Suppressor macrophage treated with lipopolysaccharide for 4 hours (primary cell): Measurements from ENCODE around the gene CAMK1.

ENCODE experiments used
- DNase-seq: peaks from one replicate; pipeline ENCODE4 v3.0.0-alpha.2; 2020

Gene CAMK1

DNA sequence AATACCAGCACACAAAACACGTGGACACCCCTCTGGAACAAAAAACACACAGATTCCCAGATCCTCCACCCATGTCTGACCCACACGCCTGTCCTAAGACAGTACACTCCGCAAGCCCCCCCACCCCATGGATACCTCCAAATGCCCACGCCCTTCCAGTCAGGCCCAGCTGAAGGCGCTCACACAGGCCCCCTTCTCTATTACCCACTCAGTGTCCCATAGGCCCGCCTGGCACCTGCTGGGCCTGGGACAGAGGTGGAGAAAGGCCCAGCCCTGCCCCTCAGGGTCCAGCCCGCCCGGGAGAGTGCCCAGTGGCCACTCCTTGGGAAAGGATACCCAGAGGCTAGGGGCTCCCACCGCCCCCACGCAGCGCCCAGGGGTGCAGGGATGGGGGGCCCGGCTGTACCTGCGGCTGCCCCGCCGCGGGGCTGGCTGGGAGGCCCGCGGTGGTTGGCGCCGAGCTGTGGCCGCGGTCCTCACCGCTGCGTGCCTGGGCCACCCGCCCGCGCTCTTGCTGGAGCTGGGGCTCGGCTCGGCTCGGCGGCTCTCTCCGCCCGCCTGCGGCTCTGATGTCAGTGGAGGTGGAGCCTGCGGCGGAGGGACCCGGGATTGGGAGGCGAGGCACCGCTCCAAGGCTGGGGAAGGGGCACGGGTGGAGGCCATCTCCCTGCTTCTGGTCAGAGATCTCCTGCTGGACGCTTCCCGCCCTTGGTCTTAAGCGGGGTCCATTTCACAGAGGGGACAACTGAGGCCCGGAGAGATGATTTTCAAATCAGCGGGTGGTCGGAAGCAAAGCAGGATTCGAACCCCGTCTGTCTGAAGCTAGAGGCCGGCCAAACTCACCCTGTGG lies at the start of gene CAMK1:
Gene CAMK1 (minus strand): TSS at position 522 of the 850 bp plus-strand sequence. CDS start 2,198 bp downstream, outside the sequence.
- DNase-seq = peak; percentile 83

DNA sequence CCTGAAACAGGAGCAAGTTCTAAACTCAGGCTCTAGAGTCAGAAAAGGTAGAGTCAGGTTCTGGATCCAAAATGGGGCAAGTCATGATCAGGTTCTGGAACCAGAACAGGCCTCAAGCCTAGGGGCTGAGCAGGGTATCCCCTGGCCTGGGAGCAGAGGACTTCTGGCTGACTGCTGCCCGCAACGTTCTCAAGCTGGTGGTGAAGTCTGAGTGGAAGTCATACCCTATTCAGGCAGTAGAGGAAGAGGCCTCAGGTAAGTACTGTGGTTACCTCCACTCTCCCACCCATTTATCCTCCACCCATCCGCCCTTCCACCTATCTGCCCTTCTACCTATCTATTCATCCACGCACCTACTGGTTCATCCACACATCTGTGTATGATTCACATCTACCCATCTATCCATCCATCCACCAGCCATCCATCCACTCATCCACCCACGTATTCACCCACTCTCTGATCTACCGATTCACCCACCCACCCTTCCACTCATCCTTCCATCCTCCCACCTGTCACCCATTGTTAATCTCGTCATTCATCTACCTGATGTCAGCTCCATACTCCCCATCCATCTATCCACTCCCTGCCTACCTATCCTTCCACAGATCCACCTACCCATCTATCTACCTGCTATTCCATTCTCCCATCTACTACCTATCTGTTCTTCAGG lies 49.1 kb upstream of the CAMK1 start:
- no peak for DNase-seq

DNA sequence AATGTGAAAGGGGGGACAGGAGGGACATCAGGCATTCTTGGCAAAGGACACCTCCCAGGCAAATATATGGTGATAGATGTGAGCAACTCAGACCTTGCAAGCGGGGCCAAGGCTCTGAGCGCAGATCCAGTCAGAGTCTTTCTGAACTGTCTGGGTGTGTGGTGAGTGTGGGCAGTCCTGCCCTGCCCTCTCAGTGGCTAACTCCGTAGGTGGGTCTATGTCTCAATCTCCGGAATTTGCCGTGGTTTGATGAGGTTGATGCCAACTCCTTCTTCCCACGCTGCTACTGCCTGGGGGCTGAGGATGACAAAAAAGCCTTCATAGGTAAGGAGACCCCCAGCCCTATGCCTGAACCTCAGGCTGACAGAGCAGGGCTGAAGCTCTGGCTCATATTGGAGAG lies 47.7 kb upstream of the CAMK1 start:
- no peak for DNase-seq

DNA sequence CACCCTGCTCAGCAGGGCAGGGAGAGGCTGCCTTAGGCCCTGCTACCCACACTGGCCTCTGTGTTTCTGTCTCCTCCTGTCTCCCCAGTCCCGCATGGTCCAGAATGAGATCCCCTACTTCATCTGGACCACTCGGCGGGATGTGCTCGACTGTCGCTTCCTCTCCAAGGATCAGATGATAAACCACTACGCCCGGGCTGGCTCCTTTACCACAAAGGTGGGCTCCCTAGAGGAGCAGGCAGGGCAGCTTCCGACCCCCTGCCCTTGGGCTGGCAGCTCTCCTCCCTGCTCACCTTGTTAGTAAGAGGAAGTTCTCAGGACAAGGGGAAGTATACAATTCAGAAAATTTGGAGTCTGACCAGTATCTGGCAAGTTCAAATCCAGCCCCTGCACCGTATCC lies 46.2 kb upstream of the CAMK1 start:
- no peak for DNase-seq

DNA sequence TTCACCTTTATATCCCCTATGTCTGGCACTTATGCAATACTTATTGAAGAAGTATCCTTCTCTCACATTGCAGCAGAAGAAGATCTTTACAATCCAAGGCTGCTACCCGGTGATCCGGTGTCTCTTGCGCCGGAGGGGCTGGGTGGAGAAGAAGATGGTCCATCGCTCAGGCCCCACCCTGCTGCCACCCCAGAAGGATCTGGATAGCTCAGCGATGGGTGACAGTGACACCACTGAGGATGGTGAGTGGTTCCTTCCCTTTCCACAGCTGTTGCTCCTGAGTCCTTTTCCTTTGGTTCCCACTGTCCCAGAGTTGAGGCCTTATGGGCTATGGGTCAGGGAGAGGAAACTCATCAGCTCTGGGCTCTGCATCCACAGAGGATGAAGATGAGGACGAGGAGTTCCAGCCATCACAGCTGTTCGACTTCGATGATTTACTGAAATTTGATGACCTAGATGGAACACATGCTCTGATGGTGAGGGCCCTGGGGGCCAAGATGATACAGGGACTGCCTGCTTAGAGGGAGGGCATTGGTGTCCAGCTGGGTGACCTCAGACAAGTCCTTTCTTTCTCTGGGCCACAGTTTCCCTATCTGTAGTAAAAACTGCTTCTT lies 43.2 kb upstream of the CAMK1 start:
- no peak for DNase-seq

DNA sequence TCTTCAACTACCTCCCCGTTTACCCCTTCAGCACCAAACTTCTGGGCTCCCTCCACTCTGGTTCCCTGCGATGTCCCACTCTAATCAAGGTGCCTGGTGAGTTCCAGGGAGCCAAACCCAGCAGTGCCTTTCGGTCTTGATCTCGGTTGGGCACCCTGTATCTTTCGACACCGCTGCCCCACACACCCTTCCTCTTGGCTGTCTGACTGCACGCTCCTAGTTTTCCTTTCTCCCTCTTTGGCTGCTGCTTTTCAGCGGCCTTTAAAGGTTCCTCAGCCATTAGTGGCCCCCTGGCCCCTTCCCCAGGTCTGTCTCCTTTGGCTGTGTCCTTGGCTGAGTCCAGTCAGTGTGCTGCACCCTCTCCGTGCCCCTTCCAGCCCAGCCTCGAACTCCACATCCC lies 41.1 kb upstream of the CAMK1 start:
- DNase-seq = no peak

DNA sequence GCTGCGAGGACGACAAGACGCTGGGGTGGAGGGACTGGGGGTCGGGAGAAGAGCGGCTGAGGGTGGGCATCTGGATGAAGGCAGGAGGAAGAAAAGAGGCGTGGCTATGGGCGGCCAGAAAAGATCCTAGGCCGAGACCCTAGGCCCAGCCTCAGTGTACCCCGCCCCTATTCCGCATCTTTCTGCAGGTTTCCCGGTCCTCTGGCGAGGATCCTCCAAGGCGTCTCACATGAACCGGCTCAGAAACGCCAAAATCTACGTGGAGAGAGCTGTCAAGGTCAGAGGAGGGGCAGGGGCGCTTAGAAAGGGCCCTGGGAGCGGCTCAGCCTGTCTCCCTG lies 40.7 kb upstream of the CAMK1 start:
- DNase-seq = no peak

DNA sequence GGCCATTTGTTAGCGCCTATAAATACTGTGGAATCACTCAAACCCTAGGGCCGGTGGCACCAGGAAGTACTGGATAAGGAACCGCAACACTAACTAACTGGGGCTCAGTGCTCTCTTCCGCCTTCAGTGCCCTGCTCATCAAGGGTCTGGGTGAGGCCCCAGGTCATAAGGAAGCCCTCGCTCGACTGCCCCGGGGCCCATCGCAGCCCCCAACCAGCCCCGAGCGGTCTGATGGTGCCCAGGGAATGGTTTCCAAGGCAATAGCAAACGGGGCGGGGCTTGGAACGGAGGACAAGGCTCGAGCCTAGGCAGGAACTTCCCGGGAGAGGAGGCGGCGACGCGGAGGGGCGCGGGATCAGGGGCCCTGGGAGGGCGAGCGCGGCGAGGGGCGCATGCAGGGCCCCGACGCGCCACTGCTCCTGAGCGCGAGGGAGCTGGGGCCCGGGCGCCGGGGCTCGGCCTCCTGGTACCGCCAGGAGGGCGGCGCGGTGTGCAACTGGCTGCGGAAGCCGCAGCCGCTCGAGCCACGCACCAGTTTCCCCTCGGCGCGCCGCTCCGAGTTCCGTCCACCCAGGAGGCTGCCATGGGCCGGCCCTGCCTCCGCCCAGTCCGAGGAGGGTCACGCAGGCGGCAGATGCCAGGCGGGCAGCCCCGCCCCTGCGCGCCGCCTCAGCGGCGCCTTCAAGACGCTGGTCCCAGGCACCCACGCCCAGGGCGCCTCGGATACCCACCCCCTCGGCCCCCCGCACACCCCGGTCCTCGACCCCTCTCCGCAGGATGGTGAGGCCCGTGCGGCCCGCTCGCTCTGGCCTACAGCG lies 40.1 kb upstream of the CAMK1 start, which contains the start of gene TTLL3:
Gene TTLL3 (plus strand): TSS at position 648 of the 818 bp plus-strand sequence. CDS start 400 bp downstream, outside the sequence.
- DNase-seq = peak; percentile 62

DNA sequence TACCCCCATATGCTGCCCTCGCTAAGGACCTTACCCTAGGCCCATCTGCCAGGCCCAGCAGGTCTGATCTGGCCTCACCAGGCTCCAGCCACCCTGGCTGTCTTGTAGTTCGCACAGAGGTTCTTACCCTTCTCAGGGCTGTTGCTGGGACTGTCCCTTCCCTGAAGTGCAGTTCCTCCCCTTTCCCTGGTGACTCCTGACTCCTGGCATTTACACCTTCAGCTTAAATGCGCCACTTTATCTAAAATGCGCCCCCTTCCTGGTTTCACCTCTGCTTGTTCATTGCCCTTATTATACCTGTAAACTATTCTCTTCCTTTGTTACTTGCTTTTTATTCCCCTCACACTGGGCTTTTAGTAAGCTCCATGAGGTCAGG lies 39.5 kb upstream of the CAMK1 start:
- no peak for DNase-seq

DNA sequence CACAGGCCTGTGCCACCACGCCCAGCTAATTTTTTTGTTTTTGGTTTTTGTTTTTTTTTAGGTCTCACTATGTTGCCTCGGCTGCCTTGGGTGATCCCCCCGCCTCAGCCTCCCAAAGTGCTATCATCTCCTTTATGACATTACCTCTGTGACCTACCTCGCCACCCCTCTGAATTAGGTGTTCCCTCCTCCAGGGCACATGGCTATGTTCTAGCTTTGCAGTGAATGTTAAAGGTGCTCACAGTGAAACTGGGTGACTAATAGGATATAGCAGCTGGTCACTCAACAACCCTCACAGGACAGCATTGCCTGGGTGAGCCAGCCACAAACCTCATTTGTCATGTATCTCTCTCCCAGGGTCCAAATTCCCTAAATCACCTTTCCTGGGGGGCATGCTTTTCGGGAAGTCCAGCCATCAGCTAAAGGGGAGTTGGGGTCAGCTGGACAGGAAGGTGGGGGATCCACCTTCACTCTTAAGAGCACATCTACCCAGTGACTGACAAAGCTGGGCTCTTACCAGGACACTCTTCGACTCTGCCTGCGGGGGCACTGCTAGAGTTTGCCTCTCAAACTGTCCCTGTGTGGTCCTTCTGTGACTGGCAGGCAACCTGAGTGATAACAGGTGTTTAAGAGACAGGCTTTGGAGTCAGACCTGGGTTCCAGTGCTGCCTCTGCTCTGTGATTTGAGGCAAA lies 38.7 kb upstream of the CAMK1 start:
- DNase-seq = no peak

DNA sequence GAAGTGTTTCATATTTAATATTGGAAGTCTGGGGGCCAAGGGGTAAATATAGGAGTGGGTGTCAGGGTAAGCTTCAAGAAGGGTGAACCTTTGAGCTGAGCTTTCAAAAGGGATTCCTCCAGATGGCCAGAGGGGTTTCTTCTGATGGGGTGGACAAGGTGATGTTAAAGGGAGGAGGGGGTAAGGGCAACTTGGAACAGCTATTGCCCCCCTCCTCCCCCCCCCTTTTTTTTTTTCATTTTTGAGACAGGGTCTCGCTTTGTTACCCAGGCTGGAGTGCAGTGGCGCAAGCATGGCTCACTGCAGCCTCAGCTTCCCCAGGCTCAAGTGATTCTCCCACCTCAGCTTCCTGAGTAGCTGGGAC lies 38.2 kb upstream of the CAMK1 start:
- DNase-seq = no peak

DNA sequence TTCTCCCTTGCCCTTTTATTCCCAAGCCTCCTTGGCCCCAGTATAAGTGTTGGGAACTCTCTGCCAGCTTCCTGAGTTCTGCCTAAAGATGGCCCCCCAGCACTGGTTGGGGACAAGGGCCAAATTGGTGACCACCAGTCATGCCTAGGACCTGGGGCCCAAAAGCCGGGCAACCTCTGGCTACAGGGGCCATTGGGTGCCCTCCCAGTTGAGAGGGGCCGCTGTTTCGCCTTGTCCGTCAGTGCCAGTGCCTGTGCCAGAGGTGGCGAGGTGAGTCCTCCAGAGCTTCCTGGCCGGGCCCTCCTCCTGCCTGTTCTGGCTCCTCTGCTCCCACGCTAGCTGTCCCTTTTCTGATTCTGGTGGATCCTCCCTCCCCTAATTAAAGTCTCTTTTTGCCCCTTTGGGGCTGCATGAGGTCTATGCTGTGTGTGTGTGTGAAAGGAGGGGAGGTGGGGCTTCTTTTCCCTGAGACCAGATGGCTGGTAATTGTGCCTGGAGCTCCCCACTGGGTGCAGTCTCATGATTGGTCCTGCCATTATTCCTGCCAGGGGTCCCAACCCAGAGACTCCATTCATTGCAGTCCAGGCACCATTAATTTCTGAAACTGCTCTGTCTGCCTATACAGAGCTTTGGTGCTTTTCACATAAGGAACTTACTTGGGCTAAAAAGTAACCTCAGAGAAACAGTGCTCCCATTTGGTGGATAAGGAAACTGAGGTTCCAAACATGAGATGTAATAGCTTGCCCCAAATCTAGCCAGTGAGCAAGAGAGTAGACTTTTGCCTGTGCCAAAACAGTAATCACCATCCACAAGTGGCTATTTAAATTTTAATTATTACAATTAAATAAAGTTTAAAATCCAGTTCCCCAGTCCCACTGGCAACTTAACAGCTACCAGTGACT lies 37.2 kb upstream of the CAMK1 start:
- DNase-seq = no peak

DNA sequence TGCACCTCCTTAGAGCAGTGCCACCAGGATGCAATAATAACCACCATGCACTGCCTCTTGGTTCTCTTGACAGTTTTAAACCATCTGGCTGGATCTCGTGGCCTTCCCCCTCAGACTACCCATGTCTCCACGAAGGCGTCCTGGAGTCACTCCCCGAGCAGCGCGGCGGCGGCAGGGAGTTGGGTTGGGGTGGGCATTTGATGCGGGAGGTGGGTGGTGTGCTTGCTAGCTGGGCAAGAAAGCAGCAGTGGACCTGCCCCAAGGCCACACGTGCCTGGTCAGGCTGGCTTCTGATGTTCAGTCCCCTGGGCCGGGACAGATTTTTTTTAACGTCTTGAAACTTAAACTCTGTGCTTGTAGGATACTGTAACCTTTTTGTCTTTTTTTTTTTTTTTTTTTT lies 36.4 kb upstream of the CAMK1 start:
- no peak for DNase-seq

DNA sequence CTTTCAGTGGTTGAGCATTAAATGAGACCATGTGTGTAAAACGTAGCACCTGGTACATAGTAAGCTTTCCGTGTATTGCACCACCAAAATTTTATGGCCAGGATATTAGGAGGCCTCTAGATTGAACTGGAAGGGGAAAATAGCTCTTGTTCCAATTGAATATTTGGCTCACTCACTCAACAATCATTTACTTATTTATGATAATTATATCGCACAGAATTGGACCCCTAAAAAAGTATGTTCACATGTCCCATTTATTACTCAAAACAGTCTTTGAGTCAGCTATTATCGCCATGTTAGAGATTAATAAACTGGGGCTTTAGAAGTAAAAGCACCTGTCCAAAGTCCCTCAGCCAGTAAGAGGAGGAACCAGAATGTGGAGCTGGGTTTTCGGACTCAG lies 35.2 kb upstream of the CAMK1 start:
- DNase-seq = no peak

DNA sequence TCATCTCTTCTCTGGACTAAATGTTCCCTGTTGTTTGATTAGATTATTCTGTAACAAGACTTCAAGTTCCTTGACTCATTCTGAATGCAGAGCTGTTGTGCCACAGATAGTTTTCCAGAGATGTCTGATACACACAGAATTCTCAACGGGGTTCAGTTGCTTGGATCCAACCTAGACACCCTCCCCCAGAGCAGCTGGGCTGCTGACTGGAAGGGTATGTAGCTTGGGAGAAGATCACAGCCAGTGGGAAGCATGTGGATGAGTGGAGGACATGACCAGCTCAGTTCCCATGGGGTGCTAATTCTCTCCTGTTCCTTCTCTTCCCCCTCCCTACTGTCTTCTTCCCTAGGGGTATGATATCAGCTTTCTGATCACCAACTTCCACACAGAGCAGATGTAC lies 33.7 kb upstream of the CAMK1 start:
- DNase-seq = no peak

DNA sequence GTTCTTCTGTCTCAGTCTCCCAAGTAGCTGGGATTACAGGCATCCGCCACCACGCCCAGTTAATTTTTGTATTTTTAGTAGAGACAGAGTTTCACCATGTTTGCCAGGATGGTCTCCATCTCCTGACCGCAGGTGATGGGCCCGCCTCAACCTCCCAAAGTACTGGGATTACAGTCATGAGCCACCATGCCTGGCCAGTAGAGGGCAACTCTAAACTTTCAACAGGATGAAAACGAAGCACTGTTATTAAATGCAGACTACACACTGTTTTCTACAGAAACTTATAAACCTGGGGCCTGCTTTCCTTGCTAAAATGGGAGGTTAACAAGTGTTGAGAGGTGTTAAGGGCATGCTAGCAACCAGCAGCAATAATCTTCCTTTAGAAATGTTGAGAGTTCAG lies 30.8 kb upstream of the CAMK1 start:
- DNase-seq = no peak

DNA sequence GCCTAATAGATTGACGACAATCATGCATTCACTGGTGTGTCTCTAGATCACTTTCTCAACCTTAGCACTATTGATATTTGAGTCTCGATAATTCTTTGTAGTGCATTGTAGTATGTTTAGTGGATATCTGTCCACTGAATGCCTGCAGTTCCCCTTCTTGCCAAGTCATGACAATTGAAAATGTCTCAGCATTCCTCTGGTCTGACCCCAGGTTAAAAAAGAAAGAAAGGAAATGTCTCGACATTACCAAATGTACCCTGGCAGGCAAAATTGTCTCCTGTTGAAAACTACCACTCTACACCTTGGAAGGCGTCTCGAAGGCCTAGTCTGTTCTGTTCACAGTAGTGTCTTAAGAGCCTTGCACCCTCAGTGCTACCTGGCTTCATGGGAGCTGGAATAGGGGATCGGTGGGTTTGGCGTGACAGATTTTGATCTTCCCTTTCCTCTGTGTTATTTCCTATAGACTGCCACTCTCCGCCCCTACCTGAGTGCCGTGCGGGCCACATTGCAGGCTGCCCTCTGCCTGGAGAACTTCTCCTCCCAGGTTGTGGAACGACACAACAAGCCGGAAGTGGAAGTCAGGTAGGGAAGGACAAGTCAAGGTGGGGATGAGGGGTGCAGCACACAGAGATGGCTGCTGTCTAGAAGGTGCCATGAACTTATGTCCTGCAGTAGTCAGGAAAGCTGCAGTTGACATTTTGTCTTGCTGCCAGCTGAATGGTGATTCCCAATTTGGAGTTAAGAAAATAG lies 27.6 kb upstream of the CAMK1 start:
- no peak for DNase-seq

DNA sequence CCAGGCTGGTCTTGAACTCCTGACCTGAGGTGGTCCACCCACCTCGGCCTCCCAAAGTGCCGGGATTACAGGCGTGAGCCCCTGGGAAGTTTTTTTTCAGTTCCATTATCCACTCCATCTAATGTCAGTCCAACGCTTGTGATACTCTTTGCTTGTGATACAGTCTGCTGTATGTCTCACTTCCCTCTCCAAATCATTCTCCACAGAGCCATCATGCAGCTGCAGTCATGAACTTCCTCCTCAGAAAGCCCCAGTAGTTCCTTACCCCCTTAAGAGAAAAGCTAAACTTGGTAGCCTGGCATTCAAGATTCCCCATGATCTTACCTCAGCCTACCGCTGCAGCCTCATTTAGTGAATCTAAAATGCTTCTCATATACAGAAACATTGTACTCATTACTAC lies 25.5 kb upstream of the CAMK1 start:
- peak; percentile 78 for DNase-seq

DNA sequence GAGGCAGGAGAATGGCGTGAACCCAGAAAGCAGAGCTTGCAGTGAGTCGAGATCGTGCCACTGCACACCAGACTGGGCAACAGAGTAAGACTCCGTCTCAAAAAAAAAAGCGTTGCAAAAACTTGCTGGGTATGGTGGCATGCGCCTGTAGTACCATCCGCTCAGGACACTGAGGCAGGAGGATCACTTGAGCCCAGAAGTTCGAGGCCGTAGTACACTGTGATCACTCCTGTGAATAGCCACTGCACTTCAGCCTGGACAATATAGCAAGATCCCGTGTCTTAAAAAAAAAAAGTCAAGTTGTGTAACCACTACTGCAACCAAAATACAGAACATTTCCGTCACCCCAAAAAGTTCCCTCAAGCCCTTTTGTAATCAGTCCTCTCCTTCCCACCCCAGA lies 24.7 kb upstream of the CAMK1 start:
- no peak for DNase-seq

DNA sequence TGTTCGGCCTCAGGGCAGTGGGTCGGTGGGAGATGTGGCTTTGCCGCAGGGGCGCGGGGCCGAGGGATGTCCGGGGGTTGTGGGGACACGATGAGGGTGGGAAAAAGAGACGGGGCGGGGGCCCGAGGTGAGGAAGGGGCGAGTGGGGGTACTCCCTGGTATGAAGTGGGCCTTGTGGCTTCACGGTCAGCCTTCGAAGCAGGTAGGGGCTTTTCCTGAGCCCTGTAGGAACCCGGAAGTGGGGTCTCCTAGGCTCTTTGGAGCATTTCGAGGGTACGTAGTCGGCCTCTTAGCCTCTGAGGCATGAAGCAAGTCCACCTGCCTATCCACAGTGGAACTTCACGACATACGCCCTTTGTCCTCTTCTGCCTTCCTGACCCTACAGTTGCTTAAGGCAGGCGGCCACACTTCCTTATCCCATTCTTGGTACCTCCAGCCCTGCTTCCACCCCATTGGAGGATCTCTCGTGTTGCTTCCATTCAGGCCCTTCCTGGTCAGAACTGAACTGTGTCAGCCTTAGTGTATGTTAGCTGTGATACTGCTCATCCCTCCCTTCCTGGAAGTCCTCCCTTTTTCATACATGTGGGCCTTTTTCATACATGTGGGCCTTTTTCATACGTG lies 23.5 kb upstream of the CAMK1 start:
- peak; percentile 71 for DNase-seq
